Right lung (tissue), 10 donors: ENCODE data around the gene TMEM106C. TPM values are rescaled to one million over a fixed set of nuclear protein-coding genes. Genes with fewer than 3 reads are reported as not detected.

Source experiments
- DNase-seq, 2 donors: peaks; one replicate each; pipeline ENCODE4 v3.0.0-alpha.2; 2013
- long read RNA-seq, 8 donors: transcript quantifications; one replicate each; lab custom pipeline, GENCODE V29; 2026
- polyA plus RNA-seq, 5 donors: library from polyadenylated mRNA; unstranded; fragments of 120-200 nt; gene quantifications; one replicate each; pipeline versions ENCODE4 v1.2.1 to v1.2.3, GENCODE V29; 2013; ENCODE audit warnings: inconsistent platforms in 1 of 5, low replicate concordance in 1 of 5; ENCODE audit not compliant: insufficient read length in 5 of 5, insufficient read depth in 1 of 5

TMEM106C gene, protein sequence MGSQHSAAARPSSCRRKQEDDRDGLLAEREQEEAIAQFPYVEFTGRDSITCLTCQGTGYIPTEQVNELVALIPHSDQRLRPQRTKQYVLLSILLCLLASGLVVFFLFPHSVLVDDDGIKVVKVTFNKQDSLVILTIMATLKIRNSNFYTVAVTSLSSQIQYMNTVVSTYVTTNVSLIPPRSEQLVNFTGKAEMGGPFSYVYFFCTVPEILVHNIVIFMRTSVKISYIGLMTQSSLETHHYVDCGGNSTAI
- 100 to 1,000 TPM in 3 of 5 donors, 10 to 100 TPM in 2; 74.9 to 110 (median 109) TPM for polyA plus RNA-seq
- long read RNA-seq, donor 1, transcript TMEM106C-220 (8 exons, 810 nt): major isoform, 12 of 30 reads
- long read RNA-seq, donor 1, transcript TMEM106C-201 (8 exons, 1,394 nt): minor isoform, 11 of 30 reads
- long read RNA-seq, donor 1, partial matches to known transcripts: 0 of 30 reads
- long read RNA-seq, donor 1, other reads (novel, unspliced or antisense): 0 of 30 reads
- long read RNA-seq, donor 2, partial matches to known transcripts: 0 of 11 reads
- long read RNA-seq, donor 2, other reads (novel, unspliced or antisense): 0 of 11 reads
- long read RNA-seq, donor 3, transcript TMEM106C-220 (8 exons, 810 nt): major isoform, 9 of 23 reads
- long read RNA-seq, donor 3, transcript TMEM106C-201 (8 exons, 1,394 nt): minor isoform, 7 of 23 reads
- long read RNA-seq, donor 3, partial matches to known transcripts: 0 of 23 reads
- long read RNA-seq, donor 3, other reads (novel, unspliced or antisense): 0 of 23 reads
- long read RNA-seq, donor 4, transcript TMEM106C-220 (8 exons, 810 nt): major isoform, 8 of 12 reads
- long read RNA-seq, donor 4, partial matches to known transcripts: 0 of 12 reads
- long read RNA-seq, donor 4, other reads (novel, unspliced or antisense): 0 of 12 reads
- long read RNA-seq, donor 5, transcript TMEM106C-220 (8 exons, 810 nt): major isoform, 19 of 53 reads
- long read RNA-seq, donor 5, transcript TMEM106C-201 (8 exons, 1,394 nt): minor isoform, 10 of 53 reads
- long read RNA-seq, donor 5, partial matches to known transcripts: 15 of 53 reads
- long read RNA-seq, donor 5, other reads (novel, unspliced or antisense): 0 of 53 reads
- long read RNA-seq, donor 6, transcript TMEM106C-220 (8 exons, 810 nt): major isoform, 11 of 23 reads
- long read RNA-seq, donor 6, transcript TMEM106C-201 (8 exons, 1,394 nt): minor isoform, 8 of 23 reads
- long read RNA-seq, donor 6, partial matches to known transcripts: 0 of 23 reads
- long read RNA-seq, donor 6, other reads (novel, unspliced or antisense): 0 of 23 reads
- long read RNA-seq, donor 7, partial matches to known transcripts: 0 of 10 reads
- long read RNA-seq, donor 7, other reads (novel, unspliced or antisense): 0 of 10 reads
- long read RNA-seq, donor 8, transcript TMEM106C-201 (8 exons, 1,394 nt): major isoform, 5 of 10 reads
- long read RNA-seq, donor 8, partial matches to known transcripts: 0 of 10 reads
- long read RNA-seq, donor 8, other reads (novel, unspliced or antisense): 0 of 10 reads

DNA sequence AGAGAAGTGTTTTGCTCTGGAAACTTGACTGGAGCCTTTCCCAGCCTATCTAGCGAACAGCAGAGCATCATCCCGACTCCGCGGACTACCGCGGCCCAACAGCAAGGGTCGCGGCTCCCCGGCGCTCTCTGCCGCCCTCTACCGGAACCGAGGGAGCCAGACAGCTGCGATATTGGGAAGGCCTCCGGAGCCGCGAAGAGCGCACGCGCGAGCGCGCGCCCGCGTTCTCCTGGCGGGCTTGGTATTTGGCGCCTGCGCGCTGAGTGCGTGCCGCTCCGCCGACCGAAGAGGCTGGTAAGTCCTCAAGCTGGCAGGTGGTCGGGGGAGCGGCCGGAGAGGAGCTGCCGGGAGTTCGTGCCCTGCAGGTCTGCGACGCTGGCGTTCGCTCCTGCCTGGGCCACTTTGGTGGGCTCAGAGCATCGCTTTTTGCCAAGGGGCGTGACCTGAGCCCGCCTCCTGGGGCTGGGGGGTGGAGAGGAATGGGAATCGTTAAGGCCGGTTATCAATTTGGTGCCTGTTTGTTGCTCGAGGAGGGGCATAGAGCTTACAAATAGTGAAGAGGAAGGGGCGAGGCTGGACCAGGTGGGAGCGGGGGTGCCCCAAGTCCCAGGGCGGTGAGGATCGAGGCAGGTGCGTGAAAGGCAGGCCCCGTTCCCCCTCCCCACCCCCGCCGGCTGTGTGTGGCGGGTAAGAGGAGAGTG, at the start of gene TMEM106C:
TMEM106C (plus strand) TSS at position 257 of the 701 bp plus-strand sequence. CDS start 641 bp downstream, outside the sequence.
- DNase-seq: peak; percentile 95 to 96

DNA sequence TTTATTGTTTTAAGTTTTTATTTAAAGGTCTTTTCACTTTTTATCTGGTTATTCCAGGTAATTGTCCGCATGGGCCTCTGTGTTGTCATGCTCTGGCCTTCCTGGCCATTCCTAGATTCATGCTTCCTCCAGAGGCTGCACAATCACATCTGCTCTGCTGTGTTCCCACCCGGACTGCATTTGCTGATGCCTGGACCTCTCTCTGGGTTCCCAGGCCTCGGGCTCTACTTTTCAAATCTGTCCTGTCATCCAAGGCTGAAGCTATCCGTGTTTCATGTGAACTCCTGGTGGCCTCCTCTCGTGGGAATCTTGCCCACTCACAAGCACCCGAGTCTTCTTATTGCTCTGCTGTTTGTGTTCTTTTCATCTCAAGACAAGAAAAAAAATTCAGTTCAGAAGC, 42.5 kb upstream of the TMEM106C start:
- no peak for DNase-seq

DNA sequence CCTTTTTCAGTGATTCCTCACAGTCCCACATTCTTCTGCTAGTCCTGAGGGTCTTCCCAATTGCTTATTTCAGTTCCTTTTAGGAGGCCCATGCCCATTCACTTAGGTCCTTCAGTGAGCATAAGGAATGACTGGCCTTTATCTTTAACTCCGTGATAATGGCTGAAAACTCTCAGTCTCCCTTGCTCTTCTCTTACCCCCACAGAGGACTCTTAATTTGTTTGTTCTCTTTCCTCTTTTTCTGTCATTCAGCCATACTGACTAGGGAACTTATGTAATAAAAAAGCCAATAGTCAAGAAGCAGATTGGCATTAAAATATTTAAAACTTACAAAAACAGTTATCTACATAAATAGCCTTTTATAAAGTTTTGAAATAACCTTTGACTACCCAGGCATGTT, 41.5 kb upstream of the TMEM106C start:
- no peak for DNase-seq

DNA sequence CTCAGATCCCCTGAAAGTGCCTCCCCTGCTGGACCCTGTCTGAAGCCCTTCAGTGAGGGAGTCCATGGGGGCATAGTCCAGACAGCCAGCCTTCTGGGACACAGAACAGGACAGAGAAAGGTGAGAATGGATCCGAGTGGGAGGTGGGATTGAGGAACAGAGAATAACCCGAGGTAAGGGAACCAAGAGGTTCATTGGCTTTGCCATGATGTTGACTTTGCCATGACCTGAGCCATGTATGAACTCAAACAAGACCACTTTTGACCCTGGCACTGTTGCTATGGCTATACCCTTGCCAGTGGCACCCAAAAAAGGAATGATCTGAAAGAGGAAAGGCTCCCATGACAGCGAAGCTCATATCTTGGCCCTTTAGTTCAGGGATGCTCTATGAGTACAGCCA, 36.0 kb upstream of the TMEM106C start:
- DNase-seq: no peak

DNA sequence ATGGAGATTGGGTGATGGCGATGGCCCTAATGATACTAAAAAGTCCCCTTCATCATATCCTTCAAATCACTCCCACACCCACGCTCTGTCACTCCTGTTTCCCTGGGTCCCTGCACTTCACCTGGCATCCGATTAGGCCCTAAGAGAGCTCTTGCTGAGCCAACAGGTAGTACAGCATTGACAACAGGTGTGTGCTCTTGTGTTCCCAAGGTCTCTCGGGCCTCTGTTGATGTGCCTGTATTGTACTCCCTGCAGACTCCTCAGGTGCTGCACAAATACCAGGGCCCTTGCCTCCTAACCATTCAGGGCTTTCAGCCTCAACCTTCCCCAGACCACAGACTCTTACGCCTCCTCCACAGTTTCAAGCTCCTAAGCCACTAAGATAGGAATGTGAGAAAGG, 32.8 kb upstream of the TMEM106C start:
- no peak for DNase-seq

DNA sequence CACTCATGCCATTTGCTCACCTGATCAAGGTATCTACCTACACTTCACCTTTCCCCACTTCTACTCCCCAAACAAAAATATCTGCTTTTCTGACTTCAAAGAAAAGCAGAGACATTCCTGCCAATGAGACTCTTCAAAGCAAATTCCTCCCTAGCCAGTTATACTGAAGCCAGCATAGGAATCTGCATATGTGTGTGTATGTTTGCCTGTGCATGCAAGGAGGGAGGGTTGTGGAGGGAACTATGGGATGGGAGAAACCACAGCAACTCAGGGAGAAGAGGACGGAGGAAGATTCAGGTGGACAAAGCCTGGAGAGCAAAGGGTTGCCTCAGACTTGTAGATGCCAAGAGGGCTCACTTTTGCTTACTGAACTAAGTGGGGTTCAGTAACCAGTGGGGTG, 32.2 kb upstream of the TMEM106C start:
- DNase-seq: no peak

DNA sequence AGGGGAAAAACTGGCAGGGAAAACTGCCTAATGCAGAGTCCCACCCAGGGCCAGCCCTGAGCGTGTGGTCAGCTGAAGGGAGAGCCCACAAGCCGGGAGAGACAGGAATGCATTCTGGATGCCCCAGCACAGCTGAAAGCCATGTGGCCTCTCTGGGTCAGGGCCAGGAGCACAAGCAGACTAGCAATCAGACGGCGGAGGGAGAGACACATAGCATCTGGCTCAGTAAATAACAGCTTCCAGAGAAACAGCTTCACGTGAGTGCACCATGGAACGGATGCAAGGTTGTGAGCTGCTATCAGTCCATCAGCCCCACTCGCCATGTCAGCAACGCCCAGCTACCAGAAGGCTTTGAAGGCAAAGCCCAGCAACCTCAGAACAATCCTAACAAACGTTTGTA, 28.2 kb upstream of the TMEM106C start:
- DNase-seq: peak; percentile 66 to 67

DNA sequence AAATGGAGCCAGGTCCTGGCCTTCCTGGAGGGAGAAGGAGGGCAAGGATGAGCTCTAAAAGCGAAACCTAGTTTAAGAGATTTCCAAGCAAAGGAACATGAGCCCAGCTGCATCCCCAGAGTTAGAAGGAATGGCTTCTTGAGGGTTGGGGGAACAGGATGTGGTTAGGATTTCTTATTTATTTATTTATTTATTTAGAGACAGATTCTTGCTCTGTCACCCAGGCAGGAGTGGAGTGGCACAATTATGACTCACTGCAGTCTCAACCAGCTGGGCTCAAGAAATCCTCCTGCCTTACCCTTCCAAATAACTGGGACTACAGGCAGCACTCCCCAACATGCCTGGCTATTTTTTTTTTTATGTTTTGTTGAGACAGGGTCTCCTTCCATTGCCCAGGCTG, 25.3 kb upstream of the TMEM106C start:
- no peak for DNase-seq

DNA sequence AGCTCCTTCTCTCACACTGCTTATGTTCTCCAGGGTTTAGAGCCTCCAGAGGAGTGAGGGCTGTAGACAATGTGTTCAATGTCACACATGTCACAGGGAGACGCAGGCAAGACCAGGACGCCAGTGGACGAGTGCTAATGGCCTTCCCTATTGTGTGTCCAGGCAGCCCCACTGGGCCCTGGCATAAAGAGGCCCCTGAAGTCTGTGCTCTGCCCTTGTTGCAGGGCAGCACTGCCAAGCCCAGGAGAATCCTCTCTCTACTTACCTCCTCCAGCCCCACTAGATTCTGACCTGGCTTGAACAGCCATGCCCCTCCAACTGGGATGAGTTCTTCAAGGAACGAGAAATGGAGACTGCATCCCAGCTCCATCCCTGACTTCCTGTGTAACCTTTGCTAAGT, 24.8 kb upstream of the TMEM106C start:
- DNase-seq: no peak

DNA sequence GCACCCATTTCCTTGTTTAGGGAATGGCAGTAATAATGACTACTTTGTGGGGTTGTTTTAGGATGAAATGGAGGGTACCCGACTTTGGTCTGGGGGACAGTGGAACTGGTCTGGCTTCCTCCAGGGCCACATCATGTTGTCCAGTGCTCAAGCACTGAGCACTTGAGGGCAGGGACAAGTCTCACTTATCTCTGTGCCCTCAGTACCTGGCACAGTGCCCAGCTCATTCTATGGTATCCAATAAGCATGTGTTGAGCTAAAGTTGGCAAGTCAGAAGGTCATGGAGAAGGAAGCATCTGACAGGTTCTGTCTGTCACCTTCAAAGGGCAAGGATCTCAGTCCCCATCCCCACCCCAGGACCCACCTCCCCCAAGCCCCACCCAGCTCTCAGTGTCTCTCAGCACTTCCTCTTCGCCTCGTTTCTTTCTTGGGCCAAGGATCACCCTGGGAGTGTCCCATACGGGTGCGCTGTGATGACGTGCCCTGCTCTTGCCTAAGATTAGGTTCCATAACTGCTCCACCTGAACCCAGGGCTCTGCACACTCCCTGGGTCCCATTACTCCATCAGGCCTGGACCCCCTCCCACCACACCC, 24.3 kb upstream of the TMEM106C start:
- DNase-seq: no peak

DNA sequence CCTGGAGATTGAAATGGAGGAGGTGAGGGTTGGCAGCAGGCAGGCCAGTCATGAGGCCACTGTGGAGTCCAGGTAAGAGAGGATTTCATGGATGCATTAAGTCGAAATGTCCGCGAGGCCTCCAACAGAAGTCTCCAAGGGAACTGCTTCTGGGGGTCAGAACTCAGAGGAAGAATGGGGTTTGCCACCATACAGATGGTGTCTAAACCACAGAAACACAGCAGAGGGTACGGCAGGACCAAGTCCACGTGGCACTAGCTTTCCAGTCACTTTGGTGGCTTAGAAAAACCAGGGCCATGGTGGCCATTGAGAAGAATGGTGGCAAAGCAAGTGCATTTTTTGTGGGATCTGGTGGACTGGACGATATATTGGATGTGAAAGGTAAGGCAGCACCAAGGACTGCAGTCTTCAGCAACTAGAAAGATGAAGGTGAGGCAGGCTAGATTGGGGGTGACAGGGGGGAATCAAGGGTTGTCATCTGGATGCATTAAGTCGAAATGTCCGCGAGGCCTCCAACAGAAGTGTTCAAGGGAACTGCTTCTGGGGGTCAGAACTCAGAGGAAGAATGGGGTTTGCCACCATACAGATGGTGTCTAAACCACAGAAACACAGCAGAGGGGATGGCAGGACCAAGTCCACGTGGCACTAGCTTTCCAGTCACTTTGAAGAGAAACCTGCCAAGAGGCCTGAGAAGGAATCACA, 22.5 kb upstream of the TMEM106C start:
- no peak for DNase-seq

DNA sequence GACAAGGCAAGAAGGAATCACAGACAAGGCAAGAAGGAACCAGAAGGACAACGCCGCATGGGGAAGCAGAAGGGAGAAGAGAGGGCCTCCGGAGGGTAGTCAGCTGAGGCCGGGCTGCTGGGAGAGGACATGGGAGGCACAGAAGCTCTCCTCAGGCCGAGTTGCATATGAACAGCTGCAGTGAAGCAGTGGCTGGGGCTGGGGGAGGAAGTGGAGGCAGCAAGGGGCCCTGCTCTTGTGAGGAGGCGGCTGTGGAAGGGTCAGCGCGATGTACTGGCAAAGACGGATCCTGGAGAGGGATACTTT, 22.0 kb upstream of the TMEM106C start:
- no peak for DNase-seq

DNA sequence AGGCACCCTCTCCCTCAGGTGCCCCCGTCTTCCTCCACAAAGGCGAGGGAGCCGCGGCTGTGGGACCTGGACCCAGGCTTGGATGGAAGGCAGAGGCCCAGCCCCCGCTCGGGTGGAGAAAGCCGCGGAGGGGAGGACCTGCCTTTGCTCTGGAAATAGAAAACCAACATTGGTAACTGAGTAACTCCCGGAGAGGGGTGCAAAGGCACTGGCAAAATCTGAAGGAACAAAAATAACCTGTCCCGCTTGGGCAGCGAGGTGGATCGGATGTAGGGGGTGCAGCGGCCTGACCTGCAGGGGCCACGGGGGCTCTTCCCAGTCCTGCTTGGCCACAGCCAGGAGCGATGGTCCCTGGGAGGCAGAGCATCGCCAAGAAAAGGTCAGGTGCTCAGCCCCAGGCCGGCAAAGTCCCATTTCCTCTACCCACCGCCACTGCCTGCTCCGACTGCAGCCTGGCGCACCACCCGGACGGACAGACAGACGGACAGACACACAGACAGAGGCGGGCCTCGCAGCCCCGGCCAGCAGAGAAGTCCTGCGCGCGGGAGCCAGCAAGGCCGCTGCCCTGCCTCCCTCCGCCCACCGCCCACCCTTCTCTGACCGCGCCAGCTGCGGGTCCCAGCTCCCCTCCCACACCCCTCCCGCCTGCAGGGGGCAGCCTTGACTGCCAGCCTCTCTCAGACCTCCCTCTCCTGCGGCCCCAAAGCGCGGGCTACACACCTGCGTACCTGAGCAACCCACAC, 21.4 kb upstream of the TMEM106C start:
- DNase-seq: no peak

DNA sequence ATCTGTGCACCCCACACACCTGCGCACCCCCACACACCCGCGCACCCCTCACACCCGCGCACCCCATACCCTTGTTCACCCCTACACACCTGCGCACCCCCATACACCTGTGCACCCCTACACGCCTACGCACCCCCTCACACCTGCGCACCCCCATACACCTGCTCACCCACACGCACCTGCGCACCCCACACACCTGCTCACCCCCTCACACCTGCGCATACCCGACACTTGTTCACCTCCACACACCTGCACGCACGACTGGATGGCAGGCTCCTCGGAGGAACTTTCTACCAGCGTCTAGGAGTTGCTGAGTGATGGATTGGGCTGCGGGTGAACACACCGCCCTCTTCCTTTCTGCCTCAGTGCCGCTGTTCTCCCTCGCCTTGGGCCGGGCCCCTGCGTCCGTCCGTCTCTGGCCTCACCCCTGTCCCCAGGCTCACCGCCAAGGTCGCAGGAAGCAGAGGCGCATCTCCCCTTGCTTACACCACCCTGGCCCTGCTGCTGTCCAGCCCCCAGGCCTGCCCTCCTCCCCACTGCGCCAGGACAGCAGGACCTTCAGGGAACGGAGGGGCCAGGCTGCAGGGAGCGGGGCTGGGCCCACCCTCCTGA, 20.7 kb upstream of the TMEM106C start:
- DNase-seq: no peak

DNA sequence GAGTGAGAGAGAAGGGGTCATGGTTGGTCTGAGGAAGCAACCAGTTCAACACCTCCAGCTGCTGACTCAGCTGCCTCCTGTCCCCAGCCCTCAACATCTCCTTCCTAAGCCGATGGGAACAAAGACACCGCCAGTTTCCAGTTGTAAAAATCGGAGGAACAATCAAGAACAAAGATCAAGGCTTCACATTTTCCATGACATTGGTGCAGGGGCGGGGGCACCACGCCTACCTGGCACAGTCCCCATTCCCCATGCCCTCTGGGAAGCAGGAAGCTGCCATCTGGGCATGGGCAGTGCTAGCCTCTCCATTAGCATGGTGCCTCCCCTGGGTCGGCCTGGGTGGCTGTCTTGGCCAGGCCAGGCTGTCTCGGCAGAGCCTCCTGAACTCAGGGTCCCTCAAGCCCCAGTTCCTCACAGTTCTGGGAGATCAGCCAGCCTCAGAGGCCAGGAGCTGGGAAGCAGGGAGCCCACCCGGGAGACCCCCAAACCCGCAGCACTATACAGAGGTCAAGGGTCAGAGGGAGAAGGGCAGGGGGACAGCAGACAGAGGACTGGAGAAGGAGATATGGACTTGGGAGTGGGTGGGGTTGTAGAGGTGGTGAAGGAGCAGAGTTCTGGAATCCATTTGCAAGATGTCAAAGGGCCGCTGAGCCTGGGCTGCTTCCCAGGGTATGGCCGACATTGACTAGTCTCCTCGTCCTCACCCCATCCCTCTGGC, 19.6 kb upstream of the TMEM106C start:
- DNase-seq: no peak

DNA sequence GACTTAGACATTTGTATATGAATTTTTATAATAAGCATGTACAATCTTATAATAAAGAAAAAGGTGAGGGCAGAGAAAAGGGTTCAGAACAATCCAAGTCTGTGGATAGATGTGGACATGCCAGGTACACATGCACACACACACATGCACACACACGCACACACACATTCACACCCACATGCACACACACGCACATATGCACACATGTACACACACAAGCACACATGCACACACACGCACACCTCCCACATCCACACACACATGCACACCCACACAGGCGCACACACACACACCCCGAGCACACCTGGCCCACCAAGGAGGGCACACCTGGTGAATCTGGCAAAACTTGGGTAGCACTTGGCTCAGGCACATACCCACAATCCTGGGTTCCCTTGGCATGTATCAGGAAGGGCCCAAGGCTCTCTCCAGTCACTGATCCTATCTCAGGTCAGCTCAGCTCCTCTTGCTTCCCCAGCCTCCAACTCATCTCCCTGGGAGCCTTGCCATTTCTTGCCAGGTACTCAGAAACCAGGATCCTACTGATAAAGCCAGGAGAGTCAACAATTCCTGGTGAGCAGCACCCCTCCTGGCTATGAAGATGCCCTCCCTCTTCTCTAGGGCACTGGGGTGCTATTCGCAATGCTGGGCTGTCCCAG, 18.6 kb upstream of the TMEM106C start:
- no peak for DNase-seq

DNA sequence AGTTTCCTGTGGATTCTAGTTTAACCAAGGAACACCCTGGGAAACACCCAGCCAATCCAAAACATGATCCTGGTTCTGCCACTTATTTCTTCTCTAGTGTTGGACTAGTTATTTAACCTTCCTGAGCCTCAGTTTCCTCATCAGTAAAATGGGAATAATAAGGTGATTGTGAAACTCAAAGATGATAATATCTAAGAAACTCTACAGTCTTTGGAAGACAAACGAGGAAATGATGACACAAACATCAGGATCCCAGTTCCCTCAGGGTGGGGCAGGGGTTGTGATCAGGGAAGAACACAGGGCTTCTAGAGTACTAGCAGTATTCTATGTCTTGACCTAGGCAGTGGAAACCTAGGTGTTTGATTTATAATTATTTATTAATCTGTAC, 18.1 kb upstream of the TMEM106C start:
- no peak for DNase-seq
